GM18499 (cell line): ENCODE measurements around the gene DYNLT2B.
"Not testable (repeated sequence)": the region's sequence is repeated elsewhere in the genome, so short reads cannot be mapped to it uniquely, and the experiment has no call there.

Experiments
- ATAC-seq: cut with Tn5 transposase; IDR thresholded peaks from one replicate; pipeline ENCODE4 v1.9.1; 2021; ENCODE audit warnings: moderate number of reproducible peaks; ENCODE audit not compliant: insufficient read depth, unreplicated experiment

DYNLT2B gene

GRCh38 chr3:196275126-196275525, 42.9 kb downstream of the DYNLT2B start:
- no peak for ATAC-seq

DNA sequence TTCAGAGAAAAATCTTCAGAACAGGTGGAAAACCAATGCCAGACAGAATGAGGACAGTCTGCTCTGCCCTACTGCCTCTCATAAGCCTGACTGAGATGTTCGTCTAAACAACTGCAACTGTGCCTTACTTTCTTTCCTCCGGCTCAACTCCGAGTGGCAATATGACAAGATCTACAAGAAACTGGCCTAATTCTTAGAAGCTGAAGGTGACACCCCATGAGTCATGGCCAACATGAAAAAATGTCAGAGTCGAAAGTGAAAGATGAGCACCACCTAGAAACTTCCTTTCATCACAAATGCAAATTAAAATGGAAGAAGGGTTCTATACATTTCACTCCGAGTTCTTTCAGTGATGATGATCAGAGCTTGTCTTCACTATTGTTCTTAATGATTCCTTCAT, 43.5 kb downstream of the DYNLT2B start:
- ATAC-seq, result peak; percentile 71

- no peak for ATAC-seq
Observed at GRCh38 chr3:196273655-196274054, 44.4 kb downstream of the DYNLT2B start.

DNA sequence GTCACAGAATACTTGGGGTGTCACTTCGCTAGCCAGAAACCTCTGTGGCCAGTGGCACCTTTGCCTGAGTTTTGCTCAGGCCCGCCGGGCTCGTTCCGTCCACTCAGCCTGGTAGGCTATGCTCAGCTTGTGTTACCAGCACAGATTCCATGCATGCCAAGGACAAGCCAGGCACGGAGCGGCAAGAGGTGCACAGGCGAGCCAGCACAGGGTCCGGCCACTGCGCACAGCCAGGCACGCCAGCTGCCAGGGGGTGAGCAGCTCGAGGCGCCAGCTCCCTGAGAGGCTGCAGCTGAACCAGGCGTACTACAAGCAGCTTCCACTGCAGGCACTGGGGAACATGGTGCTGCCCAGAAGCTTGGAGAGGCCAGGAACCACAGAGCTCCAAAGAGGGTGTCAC, 45.2 kb downstream of the DYNLT2B start:
- no peak for ATAC-seq

DNA sequence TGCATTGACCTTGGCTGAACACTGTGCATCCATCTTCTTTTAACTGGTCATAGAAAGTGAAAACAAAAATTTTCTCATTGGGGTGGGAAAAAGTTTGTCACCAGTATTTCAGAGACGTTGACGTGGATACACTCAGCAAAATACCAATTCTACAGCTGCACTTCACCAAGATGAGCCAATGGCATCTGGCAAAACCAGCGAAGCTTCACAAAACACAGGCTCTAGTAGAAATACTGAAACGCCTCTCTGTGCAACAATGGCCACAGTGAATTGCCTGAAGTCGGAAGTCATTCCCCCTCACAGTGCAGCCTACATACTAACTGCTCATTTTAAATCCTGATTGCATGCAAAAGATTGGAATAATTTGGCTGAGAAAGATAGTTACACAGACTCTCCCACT, 47.5 kb downstream of the DYNLT2B start:
- no peak for ATAC-seq

DNA sequence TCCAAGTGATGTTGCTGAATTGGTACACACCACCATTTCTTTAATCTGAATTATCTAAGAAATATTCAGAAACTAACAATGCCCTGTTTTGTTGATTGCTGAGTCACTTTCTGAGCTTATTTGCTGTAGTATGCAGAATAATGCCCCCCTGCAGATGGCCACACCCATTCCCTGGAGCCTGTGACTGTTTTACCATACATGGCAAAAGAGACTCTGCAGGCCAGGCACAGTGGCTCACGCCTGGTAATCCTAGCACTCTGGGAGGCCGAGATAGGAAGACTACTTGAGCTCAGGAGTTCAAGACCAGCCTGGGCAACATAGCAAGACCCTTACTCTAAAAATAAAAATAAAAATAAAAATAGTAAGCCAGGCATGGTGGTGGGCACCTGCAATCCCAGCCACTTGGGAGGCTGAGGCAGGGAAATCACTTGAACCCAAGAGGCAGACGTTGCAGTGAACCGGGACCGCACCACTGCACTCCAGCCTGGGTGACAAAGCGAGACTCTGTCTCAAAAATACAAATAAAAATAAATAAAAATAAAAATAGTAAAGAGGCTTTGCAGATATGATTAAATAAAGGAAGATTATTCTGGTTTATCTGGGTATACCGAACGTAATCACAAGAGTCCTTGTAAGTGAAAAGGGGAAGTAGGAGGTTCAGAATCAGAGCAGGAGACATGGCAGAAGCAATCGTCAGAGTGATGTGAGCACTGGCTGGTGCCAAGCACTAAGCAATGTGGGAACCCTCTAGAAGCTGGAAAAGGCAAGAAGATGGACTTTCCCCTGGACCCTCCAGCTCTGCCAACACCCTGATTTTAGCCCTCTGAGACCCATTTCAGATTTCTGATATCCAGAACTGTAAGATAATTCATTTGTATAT, 49.5 kb downstream of the DYNLT2B start:
- ATAC-seq, result no peak

DNA sequence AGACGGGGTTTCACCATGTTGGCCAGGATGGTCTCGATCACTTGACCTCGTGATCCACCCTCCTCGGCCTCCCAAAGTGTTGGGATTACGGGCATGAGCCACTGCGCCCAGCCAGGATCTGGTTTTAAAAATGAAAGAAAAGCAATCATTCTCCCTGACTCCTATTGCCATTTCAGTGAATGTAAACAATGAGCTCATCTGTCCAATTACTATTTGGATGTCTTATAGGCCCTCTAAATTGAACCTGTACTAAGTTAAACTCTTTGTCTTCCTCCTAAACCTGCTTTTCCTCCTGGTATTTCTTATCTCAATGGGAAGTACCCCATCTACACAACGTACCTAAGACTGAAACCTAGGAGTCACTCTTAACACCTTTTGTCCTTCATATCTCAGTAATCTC, 54.2 kb downstream of the DYNLT2B start:
- ATAC-seq, result no peak

DNA sequence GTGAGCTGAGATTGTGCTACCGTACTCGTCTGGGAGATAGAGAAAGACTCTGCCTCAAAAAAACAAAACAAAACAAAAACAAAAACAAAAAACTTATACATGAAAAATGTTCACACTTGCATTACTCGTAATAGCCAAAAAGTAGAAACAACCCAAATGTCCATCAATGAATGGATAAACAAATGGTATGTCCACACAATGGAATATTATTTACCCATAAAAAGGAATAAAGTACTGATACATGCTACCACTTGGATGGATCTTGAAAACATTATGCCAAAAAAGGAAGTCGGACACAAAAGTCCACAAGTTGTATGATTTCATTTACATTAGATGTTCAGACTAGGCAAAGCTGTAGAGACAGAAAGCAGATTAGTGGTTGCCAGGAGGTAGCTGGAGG, 57.3 kb downstream of the DYNLT2B start:
- no peak for ATAC-seq

DNA sequence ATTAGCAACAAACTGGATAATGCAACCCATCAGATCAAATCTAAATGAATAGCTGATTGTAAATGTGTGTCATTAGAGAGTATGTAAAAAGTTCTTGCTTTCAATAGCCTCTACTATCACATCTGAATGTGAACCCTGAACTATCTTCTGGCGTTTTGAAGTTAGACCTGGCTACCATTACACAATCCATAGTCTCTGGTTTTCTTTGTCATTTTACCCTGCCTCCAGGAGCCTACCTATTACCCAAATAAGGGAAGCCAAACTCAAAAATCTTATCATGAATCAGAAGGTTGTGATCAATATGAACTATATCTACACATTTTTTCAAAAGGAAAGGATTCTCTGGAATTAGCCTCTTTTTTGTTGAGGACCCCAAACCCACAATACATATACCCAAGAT, 62.3 kb downstream of the DYNLT2B start:
- ATAC-seq, result no peak

DNA sequence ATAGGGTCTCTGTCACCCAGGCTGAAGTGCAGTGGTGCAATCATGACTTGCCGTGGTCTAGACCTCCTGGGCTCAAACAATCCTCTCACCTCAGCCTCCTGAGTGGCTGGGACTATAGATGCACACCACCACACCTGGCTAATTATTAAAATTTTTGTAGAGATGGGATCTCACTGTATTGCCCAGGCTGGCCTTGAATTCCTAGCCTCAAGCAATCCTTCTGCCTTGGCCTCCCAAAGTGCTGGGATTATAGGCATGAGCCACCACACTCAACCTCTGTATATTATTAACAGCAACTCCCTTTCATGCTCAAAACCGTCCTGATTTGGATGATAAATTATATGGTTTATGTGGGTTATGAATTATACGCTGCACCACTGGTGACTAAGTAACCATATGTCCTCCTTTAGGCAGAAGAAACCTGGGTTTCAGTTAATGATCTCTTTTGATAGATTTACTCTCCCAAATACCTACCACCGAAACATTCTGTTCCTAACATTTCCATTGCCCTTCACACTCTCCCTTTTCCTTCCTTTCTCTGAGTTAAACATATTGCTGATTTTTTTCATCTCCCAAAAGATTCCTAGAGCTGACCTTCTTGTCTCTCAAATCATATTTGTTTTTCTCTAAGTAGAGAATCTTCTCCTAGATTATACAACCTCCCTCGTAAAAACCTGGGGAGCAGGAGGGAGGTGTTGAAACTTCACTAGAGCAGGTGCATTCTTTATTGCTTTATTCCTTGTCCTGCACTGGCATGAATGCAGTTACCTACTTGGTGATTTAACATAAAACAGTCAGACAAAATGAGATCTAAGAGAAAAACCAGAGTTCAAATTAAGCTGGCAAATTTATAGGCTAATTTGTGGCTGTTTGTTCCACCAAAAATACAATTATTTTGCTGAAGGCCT, 63.4 kb downstream of the DYNLT2B start:
- ATAC-seq, result no peak

DNA sequence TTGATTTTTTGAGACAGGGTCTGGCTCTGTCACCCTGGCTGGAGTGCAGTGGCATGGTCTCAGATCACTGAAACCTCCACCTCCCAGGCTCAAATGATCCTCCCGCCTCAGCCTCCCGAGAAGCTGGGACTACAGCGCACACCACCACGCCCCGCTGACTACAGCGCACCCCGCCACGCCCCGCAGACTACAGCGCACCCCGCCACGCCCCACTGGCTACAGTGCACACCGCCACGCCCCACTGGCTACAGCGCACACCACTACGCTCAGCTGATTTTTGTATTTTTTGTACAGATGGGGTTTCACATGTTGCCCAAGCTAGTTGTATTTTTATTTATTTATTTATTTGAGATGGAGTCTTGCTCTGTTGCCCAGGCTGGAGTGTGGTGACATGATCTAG, 66.1 kb downstream of the DYNLT2B start:
- no peak for ATAC-seq

GRCh38 chr3:196246612-196247308, 71.3 kb downstream of the DYNLT2B start:
- no peak for ATAC-seq

DNA sequence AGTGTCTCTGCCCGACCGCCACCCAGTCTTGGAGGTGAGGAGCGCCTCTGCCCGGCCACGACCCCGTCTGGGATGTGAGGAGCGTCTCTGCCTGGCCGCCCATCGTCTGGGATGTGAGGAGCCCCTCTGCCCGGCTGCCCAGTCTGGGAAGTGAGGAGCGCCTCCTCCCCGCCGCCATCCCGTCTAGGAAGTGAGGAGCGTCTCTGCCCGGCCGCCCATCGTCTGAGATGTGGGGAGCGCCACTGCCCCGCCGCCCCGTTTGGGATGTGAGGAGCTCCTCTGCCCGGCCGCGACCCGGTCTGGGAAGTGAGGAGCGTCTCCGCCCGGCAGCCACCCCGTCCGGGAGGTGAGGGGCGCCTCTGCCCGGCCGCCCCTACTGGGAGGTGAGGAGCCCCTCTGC, 73.9 kb downstream of the DYNLT2B start:
- ATAC-seq, result not testable (repeated sequence)

GRCh38 chr3:196241704-196242103, 76.3 kb downstream of the DYNLT2B start:
- no peak for ATAC-seq
